HAP-1 (cell line): ENCODE measurements around the gene PDZD8.

Source experiments
- DNase-seq, 2 experiments: peaks; one replicate each; pipeline ENCODE4 v3.0.0-alpha.2; 2016 to 2020; ENCODE audit warnings: low spot score in 2 of 2
- H3K27me3 ChIP-seq: fragments of 250-450 bp; sonication (Bioruptor Pico); 2 replicates; pipeline ENCODE4 v1.5.1; 2020; ENCODE audit warnings: low read depth, mild to moderate bottlenecking, moderate library complexity
- H3K36me3 ChIP-seq: fragments of 250-450 bp; sonication (Bioruptor Pico); replicated peaks from 2 replicates; pipeline ENCODE4 v1.5.1; 2020; ENCODE audit warnings: mild to moderate bottlenecking
- H3K4me1 ChIP-seq: fragments of 250-450 bp; sonication (Bioruptor Pico); 2 replicates; pipeline ENCODE4 v1.5.1; 2020; ENCODE audit warnings: mild to moderate bottlenecking
- H3K4me3 ChIP-seq: fragments of 250-450 bp; sonication (Bioruptor Pico); 2 replicates; pipeline ENCODE4 v1.5.1; 2020; ENCODE audit warnings: mild to moderate bottlenecking, moderate library complexity
- H3K9me3 ChIP-seq: fragments of 250-450 bp; sonication (Bioruptor Pico); 2 replicates; pipeline ENCODE4 v1.5.1; 2020; ENCODE audit warnings: mild to moderate bottlenecking, moderate library complexity
- in situ Hi-C: fragments of 300-500 bp; cut with MboI; formaldehyde crosslinking; loops from 3 replicates; pipeline ENCODE4 v1.14.3; 2020; ENCODE audit warnings: low sequenced_read_pairs, inconsistent platforms, mixed read lengths

The PDZD8 gene

GRCh38 chr10:117277675-117278074 lies 97.6 kb downstream of the PDZD8 start:
- no peaks in the 10 kb centered on the region for H3K36me3 ChIP-seq
- H3K9me3 ChIP-seq, result no peaks in the 10 kb centered on the region
- DNase-seq, result no peak
- no peak overlapping the region for H3K4me3 ChIP-seq
- H3K27me3 ChIP-seq, result no peaks in the 10 kb centered on the region
- in situ Hi-C loops, result no loop called here
- H3K4me1 ChIP-seq, result no peaks in the 10 kb centered on the region

- no peak overlapping the region for H3K4me3 ChIP-seq
- in situ Hi-C loops, result no loop called here
- H3K4me1 ChIP-seq, result no peaks in the 10 kb centered on the region
- DNase-seq, result no peak
- no peaks in the 10 kb centered on the region for H3K36me3 ChIP-seq
- no peaks in the 10 kb centered on the region for H3K27me3 ChIP-seq
- H3K9me3 ChIP-seq, result no peaks in the 10 kb centered on the region
Measured at GRCh38 chr10:117275121-117275520, 100.1 kb downstream of the PDZD8 start.

DNA sequence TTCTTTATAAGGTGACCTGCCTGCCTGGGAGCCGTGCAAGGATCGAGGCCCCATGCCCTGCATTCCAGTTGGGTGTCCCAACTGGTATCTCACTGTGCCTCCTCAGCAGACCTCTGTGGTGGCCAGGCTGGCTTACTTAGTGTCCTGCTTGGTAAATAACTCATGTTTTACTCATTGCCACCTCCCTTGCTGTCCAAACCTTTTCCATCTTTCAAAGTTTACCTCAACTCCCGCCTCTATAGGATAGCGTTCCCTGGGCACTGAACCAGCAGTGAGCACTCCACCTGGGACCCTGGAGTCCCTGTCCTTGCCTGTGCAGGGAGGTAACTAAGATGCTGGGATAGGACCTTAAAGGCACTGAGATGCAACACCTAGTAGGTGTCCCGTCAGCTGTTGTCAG lies 100.7 kb downstream of the PDZD8 start:
- no peak for DNase-seq

GRCh38 chr10:117273980-117274379 lies 101.3 kb downstream of the PDZD8 start:
- Histone ChIP-seq H3K9me3 (no peaks in the 10 kb centered on the region), H3K4me1 (no peaks in the 10 kb centered on the region), H3K36me3 (no peaks in the 10 kb centered on the region), H3K27me3 (no peaks in the 10 kb centered on the region), H3K4me3 (no peak overlapping the region)
- no peak for DNase-seq
- in situ Hi-C loops, result no loop called here

More for the DNA sequence above, 100.7 kb downstream of the PDZD8 start:
- Histone ChIP-seq H3K9me3 (no peaks in the 10 kb centered on the region), H3K36me3 (no peaks in the 10 kb centered on the region), H3K27me3 (no peaks in the 10 kb centered on the region), H3K4me1 (no peaks in the 10 kb centered on the region), H3K4me3 (no peak overlapping the region)
- in situ Hi-C loops, result no loop called here

DNA sequence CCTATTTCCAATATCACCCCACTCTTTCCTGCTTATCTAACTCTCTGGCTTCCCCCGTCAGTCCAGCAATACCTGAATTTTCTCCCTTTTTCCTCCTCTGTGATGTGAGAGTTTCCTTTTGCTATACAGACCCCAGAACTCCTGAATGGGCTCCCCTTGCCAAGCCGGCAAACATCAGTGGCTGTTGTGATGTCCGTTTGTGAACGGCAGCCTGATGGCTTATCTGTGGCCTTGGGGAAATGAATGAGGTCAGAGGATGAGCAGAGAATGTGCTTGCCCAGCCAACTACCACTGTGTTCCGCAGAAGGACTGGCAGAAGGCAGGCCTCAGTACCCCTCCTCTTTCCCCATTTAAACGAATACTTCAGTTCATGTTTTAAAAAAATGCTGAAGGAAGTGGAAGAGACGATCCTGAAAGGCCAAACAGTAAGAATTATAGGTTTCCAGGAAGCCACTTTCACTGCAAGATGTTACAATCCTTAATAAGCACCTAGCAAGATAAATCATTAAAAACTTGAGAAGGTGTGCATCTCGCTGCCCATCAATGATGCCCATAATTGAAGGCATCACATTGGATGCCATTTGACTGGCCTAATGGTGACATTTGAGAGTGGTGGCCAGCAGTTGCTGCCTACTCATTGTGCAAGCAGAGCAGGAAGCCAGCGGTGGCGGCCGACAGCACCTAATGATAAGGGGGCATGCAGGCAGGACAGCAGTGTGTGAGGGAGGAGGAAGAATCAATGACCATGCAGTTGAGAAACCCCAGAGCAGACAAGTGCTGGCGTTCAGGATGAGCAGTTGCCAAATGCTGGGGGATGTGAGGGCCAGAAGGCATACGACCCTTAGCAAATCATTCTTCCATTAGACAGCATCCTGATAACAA lies 102.8 kb downstream of the PDZD8 start:
- no peak for DNase-seq
- Histone ChIP-seq H3K36me3 (no peaks in the 10 kb centered on the region), H3K9me3 (no peaks in the 10 kb centered on the region), H3K4me3 (no peak overlapping the region), H3K4me1 (no peaks in the 10 kb centered on the region), H3K27me3 (no peaks in the 10 kb centered on the region)
- in situ Hi-C loops, result no loop called here

- no peaks in the 10 kb centered on the region for H3K9me3 ChIP-seq
- in situ Hi-C loops, result no loop called here
- no peaks in the 10 kb centered on the region for H3K36me3 ChIP-seq
- no peak overlapping the region for H3K4me3 ChIP-seq
- no peaks in the 10 kb centered on the region for H3K4me1 ChIP-seq
- H3K27me3 ChIP-seq, result no peaks in the 10 kb centered on the region
- DNase-seq, result no peak
Measured at GRCh38 chr10:117271427-117271826, 103.8 kb downstream of the PDZD8 start.

- DNase-seq, result no peak
- H3K9me3 ChIP-seq, result no peaks in the 10 kb centered on the region
- no peak overlapping the region for H3K4me3 ChIP-seq
- H3K36me3 ChIP-seq, result no peaks in the 10 kb centered on the region
- no peaks in the 10 kb centered on the region for H3K4me1 ChIP-seq
- no peaks in the 10 kb centered on the region for H3K27me3 ChIP-seq
- in situ Hi-C loops, result no loop called here
Measured at GRCh38 chr10:117268907-117269306, 106.3 kb downstream of the PDZD8 start.

DNA sequence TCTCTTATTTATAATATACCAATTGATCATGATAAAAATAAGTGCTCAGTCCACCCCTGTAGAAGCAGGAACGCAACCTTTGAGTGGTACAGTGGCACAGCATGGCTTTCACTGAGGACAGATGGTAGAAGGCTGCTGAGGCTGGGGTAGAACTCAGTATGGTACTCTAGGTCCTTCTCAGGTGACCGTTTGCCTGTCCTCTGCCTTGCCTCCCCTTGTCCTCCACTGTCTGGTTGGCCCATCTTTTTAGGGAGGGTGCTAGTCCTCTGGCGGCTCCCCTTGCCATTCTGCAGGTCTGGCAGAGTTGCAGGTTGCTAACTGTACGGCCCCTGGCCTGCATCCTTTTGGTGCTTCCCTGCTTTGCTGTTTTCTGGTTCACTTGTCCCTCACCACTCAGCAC lies 107.0 kb downstream of the PDZD8 start:
- H3K4me3 ChIP-seq, result no peak overlapping the region
- DNase-seq, result no peak
- in situ Hi-C loops, result no loop called here

GRCh38 chr10:117266812-117267211 lies 108.4 kb downstream of the PDZD8 start:
- no peaks in the 10 kb centered on the region for H3K4me1 ChIP-seq
- no peak overlapping the region for H3K4me3 ChIP-seq
- in situ Hi-C loops, result no loop called here
- no peaks in the 10 kb centered on the region for H3K36me3 ChIP-seq
- DNase-seq, result no peak
- no peaks in the 10 kb centered on the region for H3K27me3 ChIP-seq
- no peaks in the 10 kb centered on the region for H3K9me3 ChIP-seq

More for the DNA sequence above, 107.0 kb downstream of the PDZD8 start:
- Histone ChIP-seq H3K9me3 (no peaks in the 10 kb centered on the region), H3K27me3 (no peaks in the 10 kb centered on the region), H3K4me1 (no peaks in the 10 kb centered on the region), H3K36me3 (no peaks in the 10 kb centered on the region)

DNA sequence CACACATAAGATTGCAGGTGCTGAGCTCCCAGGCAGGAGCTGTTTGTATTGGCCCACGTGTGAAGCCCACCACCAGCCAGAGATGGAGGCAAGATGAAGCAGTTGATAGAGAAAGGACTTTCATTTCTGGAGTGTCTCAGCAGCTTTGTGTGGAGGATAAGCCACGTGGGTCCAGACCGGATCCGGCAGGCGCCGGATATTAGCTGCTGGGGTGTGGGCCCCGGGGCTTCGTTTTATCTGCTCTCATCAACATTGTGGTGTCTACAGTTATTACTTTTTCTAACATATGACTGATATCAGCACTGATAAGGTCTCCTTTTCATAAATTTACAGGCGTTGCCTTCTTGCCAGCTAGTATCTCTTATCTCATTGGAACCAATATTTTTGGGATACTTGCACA lies 108.8 kb downstream of the PDZD8 start:
- DNase-seq, result no peak
- Histone ChIP-seq H3K9me3 (no peaks in the 10 kb centered on the region), H3K36me3 (no peaks in the 10 kb centered on the region), H3K27me3 (no peaks in the 10 kb centered on the region), H3K4me1 (no peaks in the 10 kb centered on the region), H3K4me3 (no peak overlapping the region)
- in situ Hi-C loops, result no loop called here

GRCh38 chr10:117264782-117265181 lies 110.5 kb downstream of the PDZD8 start:
- Histone ChIP-seq H3K4me1 (no peaks in the 10 kb centered on the region), H3K9me3 (no peaks in the 10 kb centered on the region), H3K4me3 (no peak overlapping the region), H3K36me3 (no peaks in the 10 kb centered on the region), H3K27me3 (peaks cover under 1% of the 10 kb centered on the region; the same call in 1 of the 2 replicates)
- no peak for DNase-seq
- in situ Hi-C loops, result no loop called here

GRCh38 chr10:117262903-117263293 lies 112.3 kb downstream of the PDZD8 start:
- Histone ChIP-seq H3K9me3 (no peaks in the 10 kb centered on the region), H3K4me1 (no peaks in the 10 kb centered on the region), H3K4me3 (no peak overlapping the region), H3K36me3 (no peaks in the 10 kb centered on the region), H3K27me3 (peaks cover 3% of the 10 kb centered on the region; the same call in 1 of the 2 replicates)
- DNase-seq, result no peak
- in situ Hi-C loops, result no loop called here

GRCh38 chr10:117262291-117262902 lies 112.8 kb downstream of the PDZD8 start:
- Histone ChIP-seq H3K36me3 (no peaks in the 10 kb centered on the region), H3K4me3 (no peak overlapping the region), H3K9me3 (no peaks in the 10 kb centered on the region), H3K4me1 (no peaks in the 10 kb centered on the region), H3K27me3 (peaks cover 3% of the 10 kb centered on the region; the same call in 1 of the 2 replicates)
- DNase-seq, result no peak
- in situ Hi-C loops, result no loop called here

DNA sequence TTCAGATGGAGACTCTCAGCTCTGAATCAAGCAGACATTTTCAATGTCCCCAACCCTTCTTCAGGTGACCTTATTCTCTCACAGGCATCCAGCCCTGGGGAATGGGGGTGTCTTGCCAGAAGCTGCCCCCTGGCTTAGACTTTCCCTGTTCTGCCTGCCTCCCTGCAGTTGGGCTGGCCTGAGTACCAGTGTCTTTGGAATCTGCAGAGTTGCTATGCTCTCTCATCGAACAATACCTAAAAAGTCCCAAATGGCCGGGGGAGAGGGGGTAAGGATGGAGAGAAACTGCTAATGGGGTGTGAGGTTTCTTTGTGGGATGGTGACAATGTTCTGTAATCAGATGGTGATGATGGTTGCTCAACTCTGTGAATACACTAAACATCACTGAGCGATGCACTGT lies 113.7 kb downstream of the PDZD8 start:
- Histone ChIP-seq H3K4me3 (no peak overlapping the region), H3K27me3 (peaks cover 3% of the 10 kb centered on the region; the same call in 1 of the 2 replicates), H3K9me3 (no peaks in the 10 kb centered on the region), H3K36me3 (no peaks in the 10 kb centered on the region), H3K4me1 (no peaks in the 10 kb centered on the region)
- in situ Hi-C loops, result no loop called here
- DNase-seq, result no peak
